Measurements from ENCODE around the gene CDYL2. TPM values are rescaled to one million over a fixed set of nuclear protein-coding genes. Genes with fewer than 3 reads are reported as not detected.

CDYL2 gene
- total RNA-seq, 1 donor from 2014 or later: 2.9 TPM

DNA sequence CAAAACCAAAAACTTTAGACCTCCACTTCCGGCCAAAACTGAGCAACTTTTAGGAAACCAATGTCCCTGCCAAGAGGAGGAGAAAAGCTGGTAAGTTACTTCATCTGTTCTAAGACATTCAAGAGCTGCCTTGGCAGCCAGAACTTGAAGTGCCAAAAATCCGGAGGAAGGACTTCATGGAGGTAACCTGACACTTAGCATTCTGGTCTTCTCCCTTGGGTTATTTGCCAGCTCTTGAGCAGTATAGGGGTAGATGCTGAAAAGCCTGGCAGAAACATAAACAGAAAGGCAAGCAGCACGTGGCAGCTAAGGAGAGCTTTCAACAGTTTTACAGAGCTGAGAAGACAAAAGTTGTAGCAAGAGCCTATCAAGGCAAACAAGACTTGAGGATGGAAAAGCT, 53.2 kb downstream of the CDYL2 start:
- no peak overlapping the region for H3K4me3 ChIP-seq
- no peaks in the 10 kb centered on the region for H3K36me3 ChIP-seq
- TF ChIP-seq, protein P1, sequence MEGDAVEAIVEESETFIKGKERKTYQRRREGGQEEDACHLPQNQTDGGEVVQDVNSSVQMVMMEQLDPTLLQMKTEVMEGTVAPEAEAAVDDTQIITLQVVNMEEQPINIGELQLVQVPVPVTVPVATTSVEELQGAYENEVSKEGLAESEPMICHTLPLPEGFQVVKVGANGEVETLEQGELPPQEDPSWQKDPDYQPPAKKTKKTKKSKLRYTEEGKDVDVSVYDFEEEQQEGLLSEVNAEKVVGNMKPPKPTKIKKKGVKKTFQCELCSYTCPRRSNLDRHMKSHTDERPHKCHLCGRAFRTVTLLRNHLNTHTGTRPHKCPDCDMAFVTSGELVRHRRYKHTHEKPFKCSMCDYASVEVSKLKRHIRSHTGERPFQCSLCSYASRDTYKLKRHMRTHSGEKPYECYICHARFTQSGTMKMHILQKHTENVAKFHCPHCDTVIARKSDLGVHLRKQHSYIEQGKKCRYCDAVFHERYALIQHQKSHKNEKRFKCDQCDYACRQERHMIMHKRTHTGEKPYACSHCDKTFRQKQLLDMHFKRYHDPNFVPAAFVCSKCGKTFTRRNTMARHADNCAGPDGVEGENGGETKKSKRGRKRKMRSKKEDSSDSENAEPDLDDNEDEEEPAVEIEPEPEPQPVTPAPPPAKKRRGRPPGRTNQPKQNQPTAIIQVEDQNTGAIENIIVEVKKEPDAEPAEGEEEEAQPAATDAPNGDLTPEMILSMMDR (IDR thresholded peaks at IDR 0.05): no peak
- TF ChIP-seq POLR2AphosphoS5 (IDR thresholded peaks at IDR 0.05; ENCODE audit: insufficient read depth in 1 of 2, low read depth in 1 of 2) (no peak), POLR2A (IDR thresholded peaks at IDR 0.05) (no peak)
- H3K27me3 ChIP-seq: no peaks in the 10 kb centered on the region
- DNase-seq (ENCODE audit: extremely low spot score in 2 of 2): no peak
- no peak overlapping the region for H3K27ac ChIP-seq
- no peaks in the 10 kb centered on the region for H3K4me1 ChIP-seq
- H3K9me3 ChIP-seq: no peaks in the 10 kb centered on the region
- intact Hi-C loops (cut with DNase I): no loop called here

DNA sequence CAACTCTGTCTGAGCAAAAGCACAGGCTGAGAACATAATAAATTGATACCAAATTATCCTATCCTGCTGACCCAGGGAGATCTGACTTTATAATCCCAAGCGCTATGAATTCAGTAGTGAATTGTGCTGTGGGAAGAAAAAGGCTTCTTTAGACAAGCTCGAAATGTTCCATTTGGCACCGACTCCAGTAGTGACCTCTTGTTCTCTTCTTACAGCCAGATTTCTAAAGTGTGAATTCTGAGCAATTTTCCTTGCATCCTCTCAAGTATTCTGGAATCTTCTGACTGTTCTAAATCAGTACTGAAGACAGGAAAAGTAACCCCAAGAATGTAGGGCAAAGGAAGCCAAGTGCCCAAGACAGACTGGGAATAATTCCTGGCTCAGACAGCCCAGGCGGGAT, 58.2 kb downstream of the CDYL2 start:
- intact Hi-C loops (cut with DNase I): no loop called here
- H3K4me3 ChIP-seq: no peak overlapping the region
- H3K27me3 ChIP-seq: no peaks in the 10 kb centered on the region
- peak in 1 of 2 donors; percentile 11 for DNase-seq (ENCODE audit: extremely low spot score in 2 of 2)
- no peaks in the 10 kb centered on the region for H3K9me3 ChIP-seq
- no peak overlapping the region for H3K27ac ChIP-seq
- H3K4me1 ChIP-seq: no peaks in the 10 kb centered on the region
- no peaks in the 10 kb centered on the region for H3K36me3 ChIP-seq
- TF ChIP-seq POLR2AphosphoS5 (IDR thresholded peaks at IDR 0.05; ENCODE audit: insufficient read depth in 1 of 2, low read depth in 1 of 2) (no peak), POLR2A (IDR thresholded peaks at IDR 0.05) (no peak)
- TF ChIP-seq, protein P1 (IDR thresholded peaks at IDR 0.05): no peak

DNA sequence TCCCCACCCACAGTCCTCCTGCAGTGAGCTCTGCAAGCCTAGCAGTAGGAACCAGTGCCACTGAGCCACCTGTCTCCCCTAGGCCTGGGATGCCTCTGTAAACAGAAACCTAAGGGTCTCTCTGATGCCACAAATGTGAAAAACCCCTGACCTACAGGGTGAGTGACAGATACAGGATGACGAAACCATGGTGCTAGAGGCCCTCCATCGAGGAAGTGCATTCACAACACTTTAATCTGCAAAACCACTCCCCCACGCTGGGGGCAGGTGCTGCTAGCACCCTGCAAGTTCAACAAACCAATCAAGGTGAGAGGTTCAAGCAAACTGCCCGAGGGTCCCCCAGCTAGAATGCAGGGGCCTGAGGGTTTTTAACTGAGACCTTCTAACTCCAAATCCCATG, 59.5 kb downstream of the CDYL2 start:
- H3K36me3 ChIP-seq: no peaks in the 10 kb centered on the region
- H3K9me3 ChIP-seq: no peaks in the 10 kb centered on the region
- intact Hi-C loops (cut with DNase I): no loop called here
- peak in 1 of 2 donors; percentile 70 for DNase-seq (ENCODE audit: extremely low spot score in 2 of 2)
- H3K4me1 ChIP-seq: no peaks in the 10 kb centered on the region
- no peaks in the 10 kb centered on the region for H3K27me3 ChIP-seq
- H3K4me3 ChIP-seq: no peak overlapping the region
- TF ChIP-seq POLR2AphosphoS5 (IDR thresholded peaks at IDR 0.05; ENCODE audit: insufficient read depth in 1 of 2, low read depth in 1 of 2) (no peak), POLR2A (IDR thresholded peaks at IDR 0.05) (no peak)
- TF ChIP-seq, protein P1 (IDR thresholded peaks at IDR 0.05): no peak
- no peak overlapping the region for H3K27ac ChIP-seq

DNA sequence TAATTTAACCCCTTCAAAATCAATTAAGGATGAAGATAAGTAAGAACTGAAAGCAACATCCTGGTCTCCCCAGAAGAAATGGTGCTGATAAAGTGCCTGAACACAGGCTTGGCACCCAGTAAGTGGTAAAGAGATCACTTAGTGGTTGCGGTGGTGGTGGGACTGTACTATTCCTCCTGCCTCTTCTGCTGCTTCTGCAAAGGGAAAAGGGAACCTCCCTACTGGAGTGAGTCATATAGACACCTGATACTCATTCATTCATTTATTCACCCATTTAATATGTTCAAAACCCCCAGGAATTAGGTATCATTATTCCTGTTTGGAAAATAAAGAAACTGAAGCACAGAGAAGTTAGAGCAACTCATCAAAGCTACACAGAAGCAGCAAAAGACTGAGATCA, 60.6 kb downstream of the CDYL2 start:
- no peaks in the 10 kb centered on the region for H3K4me1 ChIP-seq
- no peaks in the 10 kb centered on the region for H3K9me3 ChIP-seq

DNA sequence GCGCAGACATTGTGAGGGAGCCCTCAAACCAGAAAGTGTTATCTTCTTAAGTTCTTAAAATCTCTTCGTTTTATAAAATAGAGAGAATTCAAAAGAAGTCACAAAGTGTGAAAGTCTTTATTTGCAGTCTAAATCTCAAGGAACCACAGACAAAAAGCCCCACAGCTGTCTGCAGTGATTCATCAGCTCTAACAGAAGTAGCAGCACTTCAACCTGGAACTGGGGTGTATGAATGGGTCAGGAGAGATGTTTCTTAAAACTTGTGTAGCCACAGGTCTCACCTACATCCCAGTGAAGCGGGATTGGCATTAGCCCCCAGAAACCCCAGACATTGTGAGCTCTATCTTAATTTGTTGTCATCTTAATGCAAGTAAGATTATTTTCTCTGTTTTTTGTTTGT, 61.1 kb downstream of the CDYL2 start:
- Histone ChIP-seq H3K9me3 (no peaks in the 10 kb centered on the region), H3K27me3 (no peaks in the 10 kb centered on the region), H3K36me3 (no peaks in the 10 kb centered on the region), H3K4me1 (no peaks in the 10 kb centered on the region), H3K4me3 (no peak overlapping the region), H3K27ac (no peak overlapping the region)
- intact Hi-C loops (cut with DNase I): no loop called here
- DNase-seq (ENCODE audit: extremely low spot score in 2 of 2): peak in 1 of 2 donors; percentile 16
- TF ChIP-seq, protein P1 (IDR thresholded peaks at IDR 0.05): no peak
- no peak for TF ChIP-seq POLR2AphosphoS5 (IDR thresholded peaks at IDR 0.05; ENCODE audit: insufficient read depth in 1 of 2, low read depth in 1 of 2)
- no peak for TF ChIP-seq POLR2A (IDR thresholded peaks at IDR 0.05)

More for the DNA sequence above, 60.6 kb downstream of the CDYL2 start:
- H3K27ac ChIP-seq: no peak overlapping the region
- no peaks in the 10 kb centered on the region for H3K27me3 ChIP-seq
- no peaks in the 10 kb centered on the region for H3K36me3 ChIP-seq
- intact Hi-C loops (cut with DNase I): no loop called here
- no peak overlapping the region for H3K4me3 ChIP-seq
- no peak for TF ChIP-seq POLR2A (IDR thresholded peaks at IDR 0.05)
- peak in 1 of 2 donors; percentile 22 for DNase-seq (ENCODE audit: extremely low spot score in 2 of 2)
